GM10266 (cell line): ENCODE results near the gene CRYAB.

ENCODE experiments used
- DNase-seq: peaks from one replicate; pipeline ENCODE4 v3.0.0; 2012; ENCODE audit errors: extremely low spot score
- CTCF ChIP-seq: IDR thresholded peaks from 2 replicates; pipeline ENCODE4 v1.5.1; 2012; ENCODE audit warnings: mild to moderate bottlenecking, low read depth; ENCODE audit not compliant: control insufficient read depth, insufficient read depth; ENCODE audit errors: missing control alignments

CRYAB gene

GRCh38 chr11:111923351-111923788 is 11.8 kb upstream of the CRYAB start:
- no peak for TF ChIP-seq CTCF
- DNase-seq: no peak

DNA sequence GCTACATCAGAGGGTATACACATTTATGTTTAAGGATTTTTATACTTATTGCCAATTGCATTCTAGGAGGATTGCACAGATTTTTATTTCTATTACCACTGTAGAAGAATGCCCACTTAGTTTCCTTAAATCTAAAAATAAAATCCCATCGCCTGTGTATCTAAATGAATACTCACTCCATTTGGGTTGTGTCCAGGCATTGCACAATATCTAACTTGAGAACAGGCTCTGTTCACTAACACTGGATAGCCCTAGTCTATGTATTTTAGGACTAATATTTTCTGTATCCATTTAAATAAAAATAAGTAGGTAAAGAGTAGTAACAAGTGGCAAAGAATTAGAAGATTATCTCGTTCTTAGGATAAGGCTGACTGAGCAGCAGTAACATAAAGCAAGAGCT is 11.2 kb upstream of the CRYAB start:
- TF ChIP-seq CTCF: no peak

GRCh38 chr11:111921541-111922230 is 10.1 kb upstream of the CRYAB start:
- DNase-seq: no peak
- no peak for TF ChIP-seq CTCF

More for the DNA sequence above, 11.2 kb upstream of the CRYAB start:
- DNase-seq: no peak

GRCh38 chr11:111920908-111921307 is 9.3 kb upstream of the CRYAB start:
- TF ChIP-seq CTCF: no peak
- no peak for DNase-seq

DNA sequence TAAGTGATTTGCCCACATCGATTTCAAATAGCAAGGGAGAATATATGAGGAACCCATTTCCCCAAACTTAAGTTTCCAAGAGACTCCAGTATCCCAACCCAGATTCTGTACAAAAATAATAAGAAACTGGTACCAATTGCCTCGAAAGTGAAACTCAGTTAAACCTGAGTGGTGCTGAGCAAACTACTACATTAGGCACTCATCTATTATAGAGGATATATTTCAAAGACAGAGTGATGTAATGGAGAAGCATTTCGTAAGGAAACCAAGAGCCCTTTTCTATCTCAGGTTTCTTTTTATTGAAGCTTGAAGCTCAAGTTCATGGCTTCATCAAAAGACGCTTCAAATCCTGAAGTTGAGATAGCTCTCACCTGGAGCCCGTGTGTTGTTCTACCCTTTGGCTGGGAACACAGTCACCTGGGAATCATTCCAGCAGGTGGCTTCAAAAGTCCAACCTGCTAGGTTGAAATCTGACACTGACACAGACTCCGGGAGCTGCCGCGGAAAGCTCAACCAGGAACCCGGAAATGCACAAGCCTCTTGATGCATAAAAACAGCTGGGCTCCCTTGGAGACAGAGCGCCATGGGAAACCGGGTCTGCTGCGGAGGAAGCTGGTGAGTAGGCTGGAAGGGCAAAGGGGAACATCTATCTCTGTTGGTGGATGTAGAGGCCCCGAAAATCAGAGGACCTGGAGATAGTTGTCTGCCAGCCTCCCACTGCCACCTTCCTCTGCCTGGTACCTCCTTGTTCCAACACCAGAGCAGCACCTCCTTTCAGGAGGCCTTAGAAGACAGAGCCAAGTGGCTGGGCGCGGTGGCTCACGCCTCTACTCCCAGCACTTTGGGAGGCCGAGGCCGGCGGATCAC is 7.1 kb upstream of the CRYAB start, which contains the start of gene C11orf52:
C11orf52 (plus strand) TSS at position 524 of the 867 bp plus-strand sequence; CDS start at position 584, 60 bp downstream.
- TF ChIP-seq CTCF: no peak
- no peak for DNase-seq

DNA sequence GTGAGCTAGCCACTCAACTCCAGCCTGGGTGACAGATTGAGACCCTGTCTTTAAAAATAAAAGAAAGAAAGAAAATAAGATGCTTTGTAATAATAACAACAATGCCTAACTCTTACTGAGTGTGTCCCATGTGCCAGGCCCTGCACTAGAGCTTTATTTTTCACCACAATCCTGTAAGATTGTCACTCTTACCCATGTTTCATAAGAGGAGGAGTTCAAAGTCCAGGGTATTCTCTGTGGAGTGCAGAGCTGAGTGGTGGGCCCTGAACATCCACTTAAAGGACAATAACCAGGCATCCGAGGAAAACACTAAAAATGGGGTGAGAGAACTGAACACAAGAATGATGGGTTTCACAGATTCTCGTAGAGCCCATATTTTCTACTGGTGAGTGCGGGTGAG is 6.2 kb upstream of the CRYAB start:
- no peak for TF ChIP-seq CTCF
- no peak for DNase-seq

DNA sequence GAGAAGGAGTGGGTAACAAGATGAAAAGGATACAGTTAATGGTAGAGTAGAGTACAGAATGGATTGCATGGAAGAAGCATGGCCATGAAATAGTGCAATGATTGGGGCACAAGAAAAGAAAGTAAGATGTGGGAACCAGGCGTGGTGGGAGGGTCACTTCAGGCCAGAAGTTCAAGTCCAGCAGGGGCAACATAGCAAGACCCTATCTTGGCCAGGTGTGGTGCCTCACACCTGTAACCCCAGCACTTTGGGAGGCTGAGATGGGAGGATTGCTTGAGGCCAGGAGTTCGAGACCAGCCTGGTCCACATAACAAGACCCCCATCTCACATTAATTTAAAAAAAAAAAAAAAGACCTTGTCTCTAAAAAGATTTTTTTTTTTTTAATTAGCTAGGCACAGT is 5.7 kb upstream of the CRYAB start:
- TF ChIP-seq CTCF: no peak
- no peak for DNase-seq
